Neural progenitor cell (in vitro differentiated cells): Measurements from ENCODE around the gene PTGES3L.

Experiments
- EZH2 ChIP-seq: fragments of 200-600 bp; sonication (generic); IDR thresholded peaks from 2 replicates; pipeline ENCODE4 v1.6.1; 2017; ENCODE audit warnings: antibody characterized with exemption, mild to moderate bottlenecking, moderate library complexity
- TF ChIP-seq, protein P1 (sequence below): fragments of 200-600 bp; sonication (generic); IDR thresholded peaks from 2 replicates; pipeline ENCODE4 v1.5.1; 2017; ENCODE audit warnings: antibody characterized with exemption, mild to moderate bottlenecking

GRCh38 chr17:42992872-42993271, 13.0 kb upstream of the PTGES3L start:
- TF ChIP-seq, protein P1, sequence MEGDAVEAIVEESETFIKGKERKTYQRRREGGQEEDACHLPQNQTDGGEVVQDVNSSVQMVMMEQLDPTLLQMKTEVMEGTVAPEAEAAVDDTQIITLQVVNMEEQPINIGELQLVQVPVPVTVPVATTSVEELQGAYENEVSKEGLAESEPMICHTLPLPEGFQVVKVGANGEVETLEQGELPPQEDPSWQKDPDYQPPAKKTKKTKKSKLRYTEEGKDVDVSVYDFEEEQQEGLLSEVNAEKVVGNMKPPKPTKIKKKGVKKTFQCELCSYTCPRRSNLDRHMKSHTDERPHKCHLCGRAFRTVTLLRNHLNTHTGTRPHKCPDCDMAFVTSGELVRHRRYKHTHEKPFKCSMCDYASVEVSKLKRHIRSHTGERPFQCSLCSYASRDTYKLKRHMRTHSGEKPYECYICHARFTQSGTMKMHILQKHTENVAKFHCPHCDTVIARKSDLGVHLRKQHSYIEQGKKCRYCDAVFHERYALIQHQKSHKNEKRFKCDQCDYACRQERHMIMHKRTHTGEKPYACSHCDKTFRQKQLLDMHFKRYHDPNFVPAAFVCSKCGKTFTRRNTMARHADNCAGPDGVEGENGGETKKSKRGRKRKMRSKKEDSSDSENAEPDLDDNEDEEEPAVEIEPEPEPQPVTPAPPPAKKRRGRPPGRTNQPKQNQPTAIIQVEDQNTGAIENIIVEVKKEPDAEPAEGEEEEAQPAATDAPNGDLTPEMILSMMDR, result no peak
- TF ChIP-seq EZH2, result no peak
